NCI-H748 (cell line): ENCODE measurements around the gene PPA1.
"Not testable (repeated sequence)": the region's sequence is repeated elsewhere in the genome, so short reads cannot be mapped to it uniquely, and the experiment has no call there.

Experiments used
- DNase-seq: peaks from one replicate; lab custom pipeline; 2025; ENCODE audit not compliant: unreplicated experiment; lab: John Stamatoyannopoulos, UW

The PPA1 gene

DNA sequence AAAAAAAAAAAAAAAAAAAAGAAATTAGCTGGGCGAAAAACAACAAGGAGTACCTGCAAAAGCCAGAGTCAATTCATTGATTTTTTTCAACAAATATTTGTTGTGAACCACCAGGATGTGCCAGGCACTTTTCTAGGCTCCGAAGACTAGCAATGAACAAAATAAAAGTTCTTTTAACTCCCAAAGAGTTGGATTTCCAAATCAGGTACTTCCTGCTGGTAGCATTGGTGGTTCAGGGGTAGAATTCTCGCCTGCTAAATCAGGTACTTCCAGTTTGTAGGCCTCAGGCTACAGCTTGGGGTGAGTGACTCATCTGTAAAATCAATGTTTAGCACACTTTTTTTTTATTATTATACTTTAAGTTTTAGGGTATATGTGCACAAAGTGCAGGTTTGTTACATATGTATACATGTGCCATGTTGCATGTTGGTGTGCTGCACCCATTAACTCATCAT is 10.9 kb downstream of the PPA1 start:
- DNase-seq: no peak

DNA sequence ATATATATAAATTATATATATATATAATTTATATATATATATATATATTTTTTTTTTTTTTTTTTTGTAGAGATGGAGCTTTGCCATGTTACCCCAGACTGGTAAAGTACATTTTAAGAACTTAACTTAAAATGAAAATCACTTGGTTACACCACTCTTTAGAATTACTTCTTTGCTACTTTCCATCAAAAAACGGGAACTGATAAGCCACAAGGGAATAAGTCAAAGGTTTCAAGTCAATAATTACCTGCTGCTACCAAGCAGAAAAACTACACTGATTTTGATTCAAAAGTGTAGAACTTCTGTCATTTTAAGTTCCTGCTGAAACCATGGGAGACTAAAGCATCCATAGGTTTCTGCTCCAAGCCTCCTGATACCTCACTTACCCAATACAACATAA is 12.2 kb downstream of the PPA1 start:
- DNase-seq: no peak

DNA sequence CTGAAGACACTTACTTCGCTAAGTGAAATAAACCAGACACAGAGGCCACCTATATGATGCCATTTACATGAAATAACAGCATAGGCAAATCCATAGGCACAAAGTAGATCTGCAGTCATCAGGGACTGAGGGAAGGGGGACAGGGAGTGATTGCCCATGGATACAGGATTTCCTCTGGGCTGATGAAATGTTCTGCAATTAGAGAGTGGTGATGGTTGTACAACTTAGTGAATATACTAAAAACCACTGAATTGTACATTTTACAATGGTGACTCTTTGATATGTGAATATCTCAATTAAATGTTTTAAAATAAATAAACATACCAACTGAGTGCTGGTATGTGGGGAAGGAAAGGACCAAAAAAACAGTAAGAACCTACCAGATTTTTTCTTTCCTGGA is 20.4 kb downstream of the PPA1 start:
- DNase-seq: no peak

DNA sequence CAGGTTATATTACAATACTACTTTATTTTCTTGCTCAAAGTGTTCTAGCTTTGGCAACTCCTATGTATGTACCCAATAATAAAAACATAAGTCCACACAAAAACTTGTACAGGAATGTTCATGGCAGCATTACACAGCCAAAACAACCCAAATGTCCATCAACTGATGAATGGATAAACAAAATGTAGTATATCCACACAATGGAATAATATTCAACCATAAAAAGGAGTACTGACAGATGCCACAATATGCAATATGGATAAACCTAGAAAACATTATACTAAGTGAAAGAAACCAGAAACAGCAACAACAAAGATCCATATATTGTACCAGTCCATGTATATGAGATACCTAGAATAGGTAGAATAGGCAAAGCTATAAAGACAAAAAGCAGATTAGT is 21.0 kb downstream of the PPA1 start:
- no peak for DNase-seq

DNA sequence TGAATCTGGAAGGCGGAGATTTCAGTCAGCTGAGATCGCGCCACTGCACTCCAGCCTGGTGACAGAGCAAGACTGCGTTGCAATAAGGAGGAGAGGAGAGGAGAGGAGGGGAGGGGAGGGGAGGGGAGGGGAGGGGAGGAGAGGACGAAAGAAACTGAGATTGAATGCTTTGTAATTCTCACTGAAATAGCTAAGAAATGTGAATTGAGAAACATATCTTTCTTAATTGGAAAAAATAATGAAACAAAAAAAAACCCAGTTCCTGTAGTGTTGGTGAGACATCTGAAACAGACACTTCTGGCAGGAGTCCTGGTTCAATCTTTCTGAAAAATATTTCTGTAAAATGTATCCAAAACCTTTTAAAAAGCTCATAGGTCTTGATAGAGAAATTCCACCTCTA is 26.5 kb downstream of the PPA1 start:
- DNase-seq: no peak

DNA sequence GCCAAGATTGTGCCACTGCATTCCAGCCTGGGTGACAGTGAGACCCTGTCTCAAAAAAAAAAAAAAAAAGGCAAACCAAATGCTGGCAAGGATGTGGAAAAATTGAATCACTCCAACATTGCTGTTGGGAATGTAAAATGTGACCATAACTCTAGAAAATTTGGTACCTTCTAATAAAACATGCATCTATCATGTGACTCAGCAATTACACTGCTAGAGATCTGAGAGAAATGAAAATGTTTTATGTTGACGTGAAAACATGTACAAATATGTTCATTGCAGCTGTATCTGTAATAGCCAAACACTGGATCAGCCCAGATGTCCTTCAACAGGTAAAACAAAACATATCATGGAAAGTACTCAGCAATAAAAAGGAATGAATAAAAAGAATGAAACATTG is 32.1 kb downstream of the PPA1 start:
- no peak for DNase-seq

DNA sequence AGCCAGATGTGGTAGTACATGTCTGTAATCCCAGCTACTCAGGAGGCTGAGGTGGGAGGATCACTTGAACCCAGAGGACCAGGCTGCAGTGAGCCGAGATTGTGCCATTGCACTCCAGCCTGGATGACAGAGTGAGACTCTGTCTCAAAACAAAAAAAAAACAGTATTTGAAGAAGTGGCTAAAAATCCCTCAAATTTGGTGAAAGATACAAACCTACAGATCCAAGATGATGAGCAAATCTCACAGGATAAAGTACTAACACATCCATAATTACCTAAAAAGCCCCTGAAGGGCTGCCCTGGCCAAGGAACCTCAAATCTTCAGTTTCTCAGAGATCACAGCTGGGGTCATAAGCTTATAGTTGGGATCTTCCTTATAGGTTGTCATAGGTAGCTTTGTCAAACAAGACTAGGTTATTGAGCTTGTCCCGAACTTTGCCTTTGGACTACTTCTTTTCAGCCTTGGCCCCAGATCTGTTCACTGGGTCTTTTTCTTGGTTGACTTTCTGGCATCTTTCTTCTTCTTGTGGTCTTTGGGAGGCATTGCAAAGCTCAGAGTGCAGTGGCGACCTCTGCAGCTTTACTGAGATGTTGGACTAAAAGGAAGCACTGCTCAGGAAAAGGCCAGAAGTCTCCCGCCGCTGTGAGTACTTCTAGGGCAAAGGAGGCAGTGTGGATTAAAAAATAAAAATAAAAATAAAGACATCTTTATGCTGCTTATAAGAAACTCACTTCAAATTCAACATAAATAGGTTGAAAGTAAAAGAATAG is 34.3 kb downstream of the PPA1 start:
- DNase-seq: no peak

DNA sequence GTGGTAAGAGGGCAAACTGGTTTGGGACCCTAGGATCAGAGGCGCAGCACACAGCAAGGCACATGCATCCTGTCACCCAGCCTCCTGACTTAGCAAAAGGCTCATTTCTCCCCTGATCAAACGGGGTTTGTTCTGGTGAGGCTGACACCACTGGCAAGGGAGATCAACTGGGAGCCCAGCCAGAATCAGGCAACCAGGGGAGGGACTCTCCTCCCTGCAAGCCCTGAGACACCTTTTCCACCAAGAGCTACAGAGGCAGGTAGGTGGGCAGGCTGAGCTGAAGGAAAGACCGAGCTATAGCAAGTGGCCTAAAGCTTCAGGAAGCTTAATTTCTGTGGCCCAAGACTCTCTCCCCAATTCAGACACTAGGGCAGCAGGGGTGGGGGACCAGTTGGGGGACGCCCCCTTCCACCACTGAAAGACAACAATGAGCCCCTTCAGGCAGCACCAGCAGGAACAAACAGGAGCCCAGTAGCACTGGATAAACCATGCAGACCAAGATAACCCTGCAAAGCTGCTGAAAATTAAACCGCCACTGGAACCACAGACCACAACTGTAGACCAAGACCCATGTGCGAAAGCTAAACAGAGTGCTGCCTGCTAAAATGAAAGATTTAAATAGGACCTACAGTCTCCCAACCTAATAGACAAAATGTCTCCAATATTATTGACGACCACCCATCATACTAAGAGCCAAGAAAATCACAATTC is 35.8 kb downstream of the PPA1 start:
- DNase-seq: no peak

DNA sequence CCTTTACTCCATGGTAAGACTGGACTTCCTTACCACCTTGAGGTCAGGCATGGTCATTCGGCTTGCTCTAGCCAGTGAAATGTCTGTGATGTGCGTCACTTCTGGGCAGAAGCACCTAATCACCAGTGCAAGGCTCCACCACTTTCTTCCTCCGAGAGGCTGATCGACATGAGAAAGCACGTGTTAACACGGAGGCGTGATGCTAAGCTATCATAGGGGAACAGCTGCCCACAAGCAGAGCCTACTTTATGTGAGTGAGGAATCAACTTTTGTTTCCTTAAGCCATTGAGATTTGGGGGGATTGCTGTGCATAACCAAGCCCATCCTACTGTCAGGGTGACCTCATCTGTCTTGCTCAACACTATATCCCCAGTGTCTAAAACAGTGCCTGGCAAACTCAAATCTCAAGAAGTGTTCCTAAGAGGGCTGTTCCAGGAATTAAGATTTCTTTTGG is 39.8 kb downstream of the PPA1 start:
- no peak for DNase-seq

DNA sequence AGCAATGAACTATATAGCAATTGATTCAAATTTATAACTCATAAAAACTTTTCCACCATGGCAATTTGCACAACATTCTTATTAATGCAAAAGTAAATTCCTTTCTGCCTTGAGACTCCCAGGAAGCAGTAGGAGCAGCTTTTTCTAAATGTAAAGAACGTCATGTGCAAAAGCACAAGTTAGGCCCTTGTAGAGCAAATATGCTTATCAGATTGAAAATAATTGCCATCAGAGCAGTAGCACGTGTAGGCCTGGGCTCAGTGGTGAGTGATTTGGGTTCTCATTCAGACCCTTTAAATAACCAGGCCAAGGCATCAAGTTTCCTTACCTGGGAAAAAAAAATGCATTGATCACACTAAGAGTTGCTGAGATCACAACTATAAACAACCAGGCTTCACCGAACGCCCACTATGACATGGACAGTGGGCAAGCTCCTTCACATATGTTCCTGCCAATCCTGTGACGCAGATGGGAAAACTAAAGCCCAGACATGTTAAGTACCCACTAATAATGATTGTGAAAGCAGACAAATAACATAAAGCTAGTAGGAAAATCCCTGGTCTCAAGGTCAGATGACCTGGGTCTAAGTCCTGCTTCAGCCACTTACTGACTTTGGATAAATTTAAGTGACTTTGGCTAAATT is 40.8 kb downstream of the PPA1 start:
- DNase-seq: no peak

DNA sequence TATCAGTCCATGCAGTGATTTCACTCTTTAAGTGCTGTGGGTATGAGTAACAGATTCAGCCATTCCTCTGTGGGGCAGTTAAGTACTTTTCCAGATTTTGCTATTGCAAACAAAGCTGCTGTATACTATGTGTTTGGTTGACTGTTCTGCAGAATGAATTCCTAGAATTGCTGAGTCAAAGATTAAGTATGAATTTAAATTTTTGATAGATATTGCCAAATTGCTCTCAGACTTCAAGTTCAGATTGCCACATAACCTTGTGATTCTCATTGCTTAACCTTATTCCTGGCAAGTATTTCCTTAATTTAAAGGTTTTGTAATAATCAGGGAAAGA is 41.3 kb downstream of the PPA1 start:
- no peak for DNase-seq

DNA sequence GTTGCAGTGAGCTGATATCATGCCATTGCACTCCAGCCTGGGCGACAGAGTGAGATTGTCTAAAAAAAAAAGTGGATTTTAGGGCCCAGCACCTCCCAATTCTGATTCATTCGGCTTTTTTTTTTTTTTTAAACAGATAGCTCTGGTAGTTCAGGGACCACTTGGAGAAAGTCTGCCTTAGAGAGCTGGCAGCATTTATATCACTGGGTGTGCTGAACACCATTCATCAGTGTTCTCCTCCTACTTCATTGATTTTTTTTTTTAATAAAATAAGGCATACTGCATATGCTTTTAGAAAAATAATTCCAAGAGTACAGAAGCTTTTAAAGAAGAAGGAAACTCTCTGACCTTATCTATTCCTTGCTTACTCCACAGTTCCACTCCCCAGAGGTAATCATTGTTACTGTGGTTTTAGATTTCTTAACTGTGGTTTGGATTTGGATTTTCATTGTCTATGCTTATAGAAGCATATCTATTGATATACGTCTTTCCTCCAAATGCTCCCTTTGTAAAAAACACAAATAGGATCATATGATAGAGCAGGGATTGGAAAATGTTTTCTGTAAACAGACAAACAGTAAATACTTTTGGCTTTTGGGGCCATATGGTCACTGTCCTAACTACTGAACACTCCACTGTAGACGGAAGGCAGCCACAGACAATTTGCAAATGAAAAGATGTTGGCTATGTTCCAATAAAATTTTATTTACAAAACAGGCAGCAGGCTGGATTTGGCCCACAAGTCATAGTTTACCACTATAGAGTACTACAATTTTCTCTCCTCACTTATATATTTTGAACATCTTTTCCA is 41.9 kb downstream of the PPA1 start:
- no peak for DNase-seq

DNA sequence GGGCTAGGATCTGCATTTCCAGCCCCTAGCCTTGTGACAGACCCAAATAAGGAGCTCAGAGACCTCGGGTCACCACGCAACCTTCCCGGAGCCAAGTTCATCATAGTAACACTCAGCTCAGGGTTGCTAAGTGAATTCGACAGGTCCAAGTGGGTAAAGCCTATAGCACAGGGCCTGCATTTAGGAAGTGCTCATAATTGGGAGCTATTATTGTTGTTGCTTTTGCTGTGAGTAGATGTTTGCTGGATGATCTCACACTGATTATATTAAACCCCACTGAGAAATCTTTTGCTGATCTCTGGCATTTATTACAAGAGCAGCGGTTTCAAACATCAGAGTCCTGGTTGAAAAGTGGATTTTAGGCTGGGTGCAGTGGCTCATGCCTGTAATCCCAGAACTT is 42.6 kb downstream of the PPA1 start:
- no peak for DNase-seq

DNA sequence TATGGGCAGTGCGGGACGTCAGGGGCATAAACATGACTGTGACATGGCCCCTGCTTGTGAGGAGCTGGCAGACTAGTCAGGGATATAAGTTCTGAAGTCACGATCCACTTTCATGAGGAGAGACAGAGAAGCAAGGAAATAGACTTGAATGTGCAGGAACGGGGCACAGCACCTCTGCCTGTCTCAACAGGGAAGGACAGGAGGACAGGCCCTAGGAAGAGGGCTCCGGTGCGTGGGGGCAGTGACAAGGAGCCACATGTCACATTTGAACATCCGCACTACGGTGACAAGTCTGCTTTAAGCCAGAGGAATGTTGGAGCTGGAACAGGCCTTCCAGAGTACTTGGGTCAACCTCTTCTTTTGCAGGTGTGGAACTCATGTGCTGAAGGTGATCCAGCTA is 43.1 kb downstream of the PPA1 start:
- DNase-seq: no peak

DNA sequence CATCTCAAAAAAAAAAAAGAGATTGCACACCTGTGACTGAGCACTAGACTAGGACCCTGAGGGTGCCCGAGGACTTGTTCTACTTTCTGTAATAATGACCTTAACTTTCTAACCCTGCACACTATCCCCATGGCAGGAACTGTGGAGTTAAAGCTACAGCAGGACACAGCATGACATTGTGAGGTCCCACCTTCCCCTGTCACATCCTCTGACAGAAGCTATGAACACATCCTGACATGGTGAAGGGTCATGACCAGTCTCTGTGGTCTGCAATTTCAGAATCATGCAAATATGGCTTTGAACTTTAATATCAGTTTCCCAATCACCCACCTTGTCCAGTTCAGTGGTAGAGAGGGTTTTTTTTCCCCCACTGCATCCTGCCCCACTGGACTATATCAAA is 44.5 kb downstream of the PPA1 start:
- DNase-seq: no peak

DNA sequence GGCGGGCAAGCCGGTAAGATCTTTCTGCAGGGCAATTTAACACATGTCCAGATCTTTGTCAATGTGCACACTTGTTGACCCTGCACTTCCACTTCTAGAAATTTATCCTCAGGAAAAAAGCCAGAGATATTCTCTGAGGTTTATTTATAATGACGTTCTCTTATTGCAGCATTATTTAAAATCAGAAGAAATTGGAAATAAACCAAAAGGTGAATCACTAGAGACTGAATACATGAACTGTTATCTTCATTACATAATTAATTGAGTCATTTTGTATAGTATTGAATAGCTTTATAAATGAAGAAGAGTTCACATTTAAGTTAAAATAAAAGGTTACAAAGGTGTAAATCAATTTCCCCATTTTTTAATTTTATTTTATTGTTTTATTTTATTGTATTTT is 46.7 kb downstream of the PPA1 start:
- no peak for DNase-seq

DNA sequence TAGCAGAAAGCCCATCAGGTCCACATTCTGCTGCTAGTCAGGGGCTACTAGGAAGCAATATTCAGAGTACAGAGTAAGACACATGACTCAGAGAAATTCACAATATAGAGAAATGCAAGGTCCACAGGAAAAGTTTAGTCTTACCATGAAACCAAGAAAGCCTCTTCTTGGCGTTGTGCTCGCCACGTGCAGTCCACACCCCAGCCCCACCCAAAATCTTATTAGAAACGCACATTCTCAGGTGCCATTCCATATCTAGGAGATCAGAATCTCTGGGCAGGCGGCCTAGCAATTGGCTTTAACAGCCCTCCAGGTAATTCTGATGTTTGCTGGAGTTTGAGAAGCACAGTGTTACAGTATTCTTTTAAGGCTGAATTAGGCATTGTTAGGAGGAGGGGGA is 47.1 kb downstream of the PPA1 start:
- DNase-seq: no peak

DNA sequence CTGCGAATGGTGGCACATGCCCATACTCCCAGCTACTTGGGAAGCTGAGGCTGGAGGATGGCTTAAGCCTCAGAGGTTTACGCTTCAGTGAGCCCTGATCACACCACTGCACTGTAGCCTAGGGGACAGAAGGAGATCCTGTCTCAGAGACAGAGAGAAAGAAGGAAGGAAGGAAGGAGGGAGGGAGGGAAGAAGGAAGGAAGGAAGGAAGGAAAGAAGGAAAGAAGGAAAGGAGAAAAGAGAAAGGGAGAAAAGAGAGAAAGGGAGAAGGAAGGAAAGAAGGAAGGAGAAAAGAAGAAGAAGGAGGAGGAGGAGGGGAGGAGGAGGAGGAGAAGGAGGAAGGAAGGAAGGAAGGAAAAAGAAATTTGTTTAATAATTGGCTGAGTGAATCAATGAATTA is 49.9 kb downstream of the PPA1 start:
- DNase-seq: no peak

DNA sequence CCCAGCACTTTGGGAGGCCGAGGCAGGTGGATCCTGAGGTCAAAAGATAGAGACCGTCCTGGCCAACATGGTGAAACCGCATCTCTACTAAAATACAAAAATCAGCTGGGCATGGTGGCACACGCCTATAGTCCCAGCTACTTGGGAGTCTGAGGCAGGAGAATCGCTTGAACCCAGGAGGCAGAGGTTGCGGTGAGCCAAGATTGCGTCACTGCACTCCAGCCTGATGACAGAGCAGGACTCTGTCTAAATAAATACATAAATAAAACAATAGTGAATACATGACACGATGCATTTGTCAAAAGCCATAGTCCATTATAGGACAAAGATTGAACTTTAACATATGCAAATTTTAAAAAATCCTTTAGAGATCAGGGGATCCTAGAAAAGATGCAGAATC is 54.0 kb downstream of the PPA1 start:
- not testable (repeated sequence) for DNase-seq

DNA sequence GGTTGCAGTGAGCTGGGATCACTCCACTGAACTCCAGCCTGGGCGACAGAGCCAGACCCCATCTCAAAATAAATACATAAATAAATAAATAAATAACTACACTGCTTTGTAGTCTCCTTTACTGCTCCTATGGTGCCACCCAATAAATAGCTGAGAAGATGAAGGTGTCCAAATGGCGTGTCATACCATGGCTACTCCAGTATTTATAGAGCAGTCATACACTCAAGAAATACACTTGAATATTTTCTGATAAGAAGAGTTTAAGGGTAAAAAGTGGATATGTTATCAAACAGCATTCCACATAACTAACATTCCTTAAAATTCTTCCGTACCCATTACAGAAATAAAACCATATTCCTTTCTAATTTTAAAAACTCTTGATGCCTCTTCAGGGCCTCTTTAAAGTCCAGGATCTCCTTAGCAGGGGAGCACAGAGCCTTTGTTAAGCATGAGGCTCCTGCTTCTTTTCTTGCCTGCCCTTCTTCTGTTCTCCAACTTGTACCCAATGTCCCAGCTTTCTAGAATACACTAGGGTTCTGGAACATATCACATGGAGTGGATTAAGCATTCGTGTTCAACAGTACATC is 55.0 kb downstream of the PPA1 start:
- no peak for DNase-seq

DNA sequence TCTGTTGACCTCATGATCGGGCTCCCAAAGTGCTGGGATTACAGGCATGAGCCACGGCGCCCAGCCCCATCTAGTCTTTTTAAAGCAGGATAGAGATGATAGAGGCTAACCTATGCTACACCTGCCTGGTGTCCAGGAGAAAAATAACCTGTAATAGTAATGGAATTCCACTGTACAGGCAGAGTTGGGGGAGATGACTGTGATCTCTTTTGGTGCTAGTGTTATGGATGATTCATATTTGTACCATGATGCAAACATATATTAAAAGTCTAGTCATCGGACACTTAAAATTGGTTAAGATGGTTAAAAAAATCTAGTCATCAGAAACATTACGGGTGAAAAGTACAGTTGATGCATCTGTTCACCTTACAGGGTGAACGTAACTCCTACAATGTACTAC is 56.8 kb downstream of the PPA1 start:
- no peak for DNase-seq
